Measurements from ENCODE around the gene SERPINB3.
"Not testable (repeated sequence)": the region's sequence is repeated elsewhere in the genome, so short reads cannot be mapped to it uniquely, and the experiment has no call there.

SERPINB3 gene

DNA sequence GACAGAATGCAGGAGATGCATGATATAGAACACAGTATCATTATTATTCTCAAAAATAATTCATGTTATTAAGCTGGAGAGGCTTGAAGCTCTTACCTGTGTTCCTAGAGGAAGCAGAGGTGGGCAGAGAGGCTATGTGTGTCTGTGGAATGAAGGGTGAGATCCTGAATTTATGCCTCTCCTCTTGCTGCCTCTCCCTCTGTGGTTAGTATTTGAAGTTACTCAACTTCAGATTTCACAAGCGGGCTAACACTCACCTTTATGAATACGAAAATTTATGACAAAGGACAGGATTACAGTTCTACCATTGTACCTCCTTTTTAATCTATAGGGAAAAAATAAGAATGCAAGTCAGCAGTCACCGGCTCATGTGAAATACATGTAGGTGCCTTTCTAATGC, at the start of gene SERPINB3:
TSS of gene SERPINB3 (minus strand) at position 144 of the 400 bp plus-strand sequence. CDS start 677 bp downstream, outside the sequence.
- H3K4me3 ChIP-seq (ENCODE audit: low read length) = not testable (repeated sequence)
- DNase-seq (ENCODE audit: low read depth) = peak; percentile 67

DNA sequence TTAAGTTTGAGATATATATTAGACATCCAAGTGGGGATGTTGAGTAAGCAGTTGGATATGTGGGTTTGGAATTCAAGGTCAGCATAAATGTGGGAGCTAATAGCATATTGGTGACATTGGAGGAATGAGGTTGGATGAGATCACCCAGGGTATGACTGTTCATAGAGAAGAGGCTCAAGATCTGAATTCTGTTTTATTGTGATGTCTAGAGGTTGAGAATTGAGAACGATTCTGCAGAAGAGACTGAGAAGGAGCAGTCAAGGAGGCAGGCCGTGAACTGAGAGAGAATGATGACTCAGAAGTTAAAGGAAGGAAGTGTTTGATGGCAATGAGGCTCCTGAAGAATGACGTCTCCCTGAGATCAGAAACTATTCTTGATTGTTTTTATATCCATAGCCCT, 47.0 kb upstream of the SERPINB3 start:
- TF ChIP-seq, protein P1, sequence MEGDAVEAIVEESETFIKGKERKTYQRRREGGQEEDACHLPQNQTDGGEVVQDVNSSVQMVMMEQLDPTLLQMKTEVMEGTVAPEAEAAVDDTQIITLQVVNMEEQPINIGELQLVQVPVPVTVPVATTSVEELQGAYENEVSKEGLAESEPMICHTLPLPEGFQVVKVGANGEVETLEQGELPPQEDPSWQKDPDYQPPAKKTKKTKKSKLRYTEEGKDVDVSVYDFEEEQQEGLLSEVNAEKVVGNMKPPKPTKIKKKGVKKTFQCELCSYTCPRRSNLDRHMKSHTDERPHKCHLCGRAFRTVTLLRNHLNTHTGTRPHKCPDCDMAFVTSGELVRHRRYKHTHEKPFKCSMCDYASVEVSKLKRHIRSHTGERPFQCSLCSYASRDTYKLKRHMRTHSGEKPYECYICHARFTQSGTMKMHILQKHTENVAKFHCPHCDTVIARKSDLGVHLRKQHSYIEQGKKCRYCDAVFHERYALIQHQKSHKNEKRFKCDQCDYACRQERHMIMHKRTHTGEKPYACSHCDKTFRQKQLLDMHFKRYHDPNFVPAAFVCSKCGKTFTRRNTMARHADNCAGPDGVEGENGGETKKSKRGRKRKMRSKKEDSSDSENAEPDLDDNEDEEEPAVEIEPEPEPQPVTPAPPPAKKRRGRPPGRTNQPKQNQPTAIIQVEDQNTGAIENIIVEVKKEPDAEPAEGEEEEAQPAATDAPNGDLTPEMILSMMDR (IDR thresholded peaks at IDR 0.05; ENCODE audit: insufficient read depth, low read depth, low read length, missing control alignments) = no peak
- peak; percentile 49 for DNase-seq (ENCODE audit: low read depth)
- H3K4me3 ChIP-seq (ENCODE audit: low read length) = no peak overlapping the region

DNA sequence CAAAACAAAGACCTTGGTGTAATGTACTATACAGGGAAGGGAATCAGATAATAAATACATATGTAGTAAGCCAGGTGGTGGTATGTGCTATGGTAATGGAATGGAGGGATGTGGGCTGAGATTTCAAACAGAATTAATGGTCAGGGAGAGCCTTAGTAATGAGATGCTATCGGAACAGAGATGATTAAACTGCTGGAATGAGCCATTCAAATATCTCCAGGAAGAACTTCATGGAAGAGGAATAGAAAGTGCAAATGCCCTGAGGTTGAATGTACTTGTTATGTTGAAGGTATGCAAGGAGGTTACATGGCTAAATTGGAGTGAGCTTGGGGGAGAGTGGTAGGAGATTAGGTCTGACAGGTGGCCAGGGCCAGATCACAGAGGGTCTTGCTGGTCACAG, 46.1 kb upstream of the SERPINB3 start:
- no peak for DNase-seq (ENCODE audit: low read depth)
- TF ChIP-seq, protein P1 (IDR thresholded peaks at IDR 0.05; ENCODE audit: insufficient read depth, low read depth, low read length, missing control alignments) = no peak
- H3K4me3 ChIP-seq (ENCODE audit: low read length) = no peak overlapping the region

DNA sequence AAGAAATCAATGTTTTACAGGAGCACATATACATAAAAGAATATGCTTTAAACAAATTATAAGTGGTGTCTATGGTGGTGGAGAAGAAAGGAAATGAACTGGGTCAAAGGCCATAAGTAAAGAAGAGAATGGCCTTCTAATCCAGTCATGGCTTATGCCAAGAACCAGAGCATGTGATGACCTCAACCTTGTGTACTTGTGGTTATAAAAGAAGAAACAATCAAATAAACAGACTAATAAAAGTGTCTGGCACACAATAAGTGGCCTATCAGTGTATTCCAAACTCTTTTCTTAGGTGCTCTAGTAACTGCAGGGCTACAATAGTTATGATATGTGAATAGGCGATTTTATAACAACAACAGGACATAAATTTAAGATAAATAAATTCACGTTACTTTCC, 43.7 kb upstream of the SERPINB3 start:
- no peak for DNase-seq (ENCODE audit: low read depth)
- H3K4me3 ChIP-seq (ENCODE audit: low read length) = no peak overlapping the region
- TF ChIP-seq, protein P1 (IDR thresholded peaks at IDR 0.05; ENCODE audit: insufficient read depth, low read depth, low read length, missing control alignments) = no peak

DNA sequence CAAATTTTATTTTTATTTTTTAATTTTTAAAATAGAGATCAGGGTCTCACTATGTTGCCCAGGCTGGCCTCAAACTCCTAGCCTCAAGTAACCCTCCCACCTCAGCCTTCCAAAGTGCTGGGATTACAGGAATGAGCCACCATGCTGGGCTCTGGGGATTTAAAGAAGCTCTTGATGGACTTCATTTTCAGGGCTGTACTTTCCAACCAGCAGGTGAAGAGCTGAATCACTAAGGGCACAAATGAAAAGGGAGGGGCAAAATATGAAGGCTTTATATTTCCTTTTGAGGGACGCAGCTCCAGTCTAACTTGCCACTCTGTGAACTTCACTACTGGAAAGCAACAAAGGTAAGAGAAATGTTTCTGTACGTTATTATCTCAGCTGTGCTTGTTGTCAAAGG, 41.0 kb upstream of the SERPINB3 start, which contains the start of gene SERPINB11:
TSS of gene SERPINB11 (plus strand) at position 301 of the 400 bp plus-strand sequence. CDS start 7,234 bp downstream, outside the sequence.
- TF ChIP-seq, protein P1 (IDR thresholded peaks at IDR 0.05; ENCODE audit: insufficient read depth, low read depth, low read length, missing control alignments) = no peak
- no peak for DNase-seq (ENCODE audit: low read depth)
- H3K4me3 ChIP-seq (ENCODE audit: low read length) = peak within 1 kb of the TSS; percentile 7

DNA sequence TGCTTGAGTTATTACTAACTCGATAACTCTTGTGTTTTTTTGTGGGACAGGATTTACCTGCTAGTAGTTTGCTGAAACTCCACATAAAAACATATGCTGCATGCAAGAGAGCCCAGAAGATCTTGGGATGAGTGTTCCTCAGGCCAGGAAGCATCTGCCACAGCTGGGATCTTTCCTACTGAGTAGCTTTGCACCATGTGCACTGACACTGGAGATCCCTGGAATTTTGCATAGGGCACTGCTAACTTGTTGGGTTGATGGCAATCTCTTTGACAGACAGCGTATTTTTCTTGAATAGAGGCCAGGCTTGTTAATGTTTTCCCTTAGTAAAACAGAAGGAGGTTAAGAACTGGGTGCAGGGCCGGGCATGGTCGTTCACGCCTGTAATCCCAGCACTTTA, 40.3 kb upstream of the SERPINB3 start:
- no peak overlapping the region for H3K4me3 ChIP-seq (ENCODE audit: low read length)
- TF ChIP-seq, protein P1 (IDR thresholded peaks at IDR 0.05; ENCODE audit: insufficient read depth, low read depth, low read length, missing control alignments) = no peak
- no peak for DNase-seq (ENCODE audit: low read depth)

DNA sequence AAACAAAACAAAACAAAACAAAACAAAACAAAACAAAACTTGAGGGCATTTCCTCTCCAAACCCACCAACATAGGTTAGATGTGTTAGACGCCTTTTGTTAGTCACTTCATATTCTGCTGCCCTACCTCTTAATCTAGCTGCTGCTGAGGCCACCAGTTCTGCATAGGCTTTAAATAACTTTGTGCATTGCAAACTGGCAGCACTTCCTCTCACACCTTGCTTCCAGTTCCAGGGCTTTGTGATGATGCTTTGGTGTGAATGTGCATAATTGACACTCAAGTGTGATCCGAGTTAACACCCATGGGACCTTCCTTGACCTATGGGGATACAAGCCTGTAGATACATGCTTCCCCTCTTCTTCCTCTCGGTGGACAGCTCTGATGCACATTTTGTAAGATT, 38.8 kb upstream of the SERPINB3 start:
- no peak overlapping the region for H3K4me3 ChIP-seq (ENCODE audit: low read length)
- DNase-seq (ENCODE audit: low read depth) = no peak
- TF ChIP-seq, protein P1 (IDR thresholded peaks at IDR 0.05; ENCODE audit: insufficient read depth, low read depth, low read length, missing control alignments) = no peak

Data from epithelial cell of esophagus (primary cell).